ENCODE measurements around the gene MCCC1. TPM values are rescaled to one million over a fixed set of nuclear protein-coding genes. Genes with fewer than 3 reads are reported as not detected.

Gene MCCC1
- total RNA-seq, 1 donor from 2014 or later: 47.7 TPM

DNA sequence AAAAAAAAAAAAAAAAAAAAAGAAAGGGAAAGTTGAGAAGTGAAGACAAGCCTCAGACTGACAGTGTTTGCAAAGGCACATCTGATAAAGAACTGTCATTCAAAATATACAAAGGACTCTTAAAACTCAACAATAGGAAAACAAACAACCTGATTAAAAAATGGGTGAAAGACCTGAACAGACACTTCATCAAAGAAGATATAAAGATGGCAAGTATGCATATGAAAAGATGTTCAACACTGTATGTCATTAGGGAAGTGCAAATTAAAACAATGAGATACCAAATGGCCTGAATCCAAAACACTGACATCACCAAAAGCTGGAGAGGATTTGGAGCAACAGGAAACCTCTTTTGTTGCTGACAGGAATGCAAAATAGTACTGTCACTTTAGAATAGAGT, 48.6 kb downstream of the MCCC1 start:
- TF ChIP-seq, protein P1, sequence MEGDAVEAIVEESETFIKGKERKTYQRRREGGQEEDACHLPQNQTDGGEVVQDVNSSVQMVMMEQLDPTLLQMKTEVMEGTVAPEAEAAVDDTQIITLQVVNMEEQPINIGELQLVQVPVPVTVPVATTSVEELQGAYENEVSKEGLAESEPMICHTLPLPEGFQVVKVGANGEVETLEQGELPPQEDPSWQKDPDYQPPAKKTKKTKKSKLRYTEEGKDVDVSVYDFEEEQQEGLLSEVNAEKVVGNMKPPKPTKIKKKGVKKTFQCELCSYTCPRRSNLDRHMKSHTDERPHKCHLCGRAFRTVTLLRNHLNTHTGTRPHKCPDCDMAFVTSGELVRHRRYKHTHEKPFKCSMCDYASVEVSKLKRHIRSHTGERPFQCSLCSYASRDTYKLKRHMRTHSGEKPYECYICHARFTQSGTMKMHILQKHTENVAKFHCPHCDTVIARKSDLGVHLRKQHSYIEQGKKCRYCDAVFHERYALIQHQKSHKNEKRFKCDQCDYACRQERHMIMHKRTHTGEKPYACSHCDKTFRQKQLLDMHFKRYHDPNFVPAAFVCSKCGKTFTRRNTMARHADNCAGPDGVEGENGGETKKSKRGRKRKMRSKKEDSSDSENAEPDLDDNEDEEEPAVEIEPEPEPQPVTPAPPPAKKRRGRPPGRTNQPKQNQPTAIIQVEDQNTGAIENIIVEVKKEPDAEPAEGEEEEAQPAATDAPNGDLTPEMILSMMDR (IDR thresholded peaks at IDR 0.05; ENCODE audit: borderline replicate concordance): no peak
- peaks cover 5% of the 10 kb centered on the region for H3K4me1 ChIP-seq
- no peak for DNase-seq
- H3K27me3 ChIP-seq (ENCODE audit: low read depth): no peaks in the 10 kb centered on the region
- peaks cover 63% of the 10 kb centered on the region for H3K36me3 ChIP-seq
- no peak overlapping the region for H3K27ac ChIP-seq (replicated peaks)
- H3K4me3 ChIP-seq: no peak overlapping the region
- intact Hi-C loops (cut with micrococcal nuclease): no loop called here
- H3K9me3 ChIP-seq (replicated peaks): peaks cover 12% of the 10 kb centered on the region

DNA sequence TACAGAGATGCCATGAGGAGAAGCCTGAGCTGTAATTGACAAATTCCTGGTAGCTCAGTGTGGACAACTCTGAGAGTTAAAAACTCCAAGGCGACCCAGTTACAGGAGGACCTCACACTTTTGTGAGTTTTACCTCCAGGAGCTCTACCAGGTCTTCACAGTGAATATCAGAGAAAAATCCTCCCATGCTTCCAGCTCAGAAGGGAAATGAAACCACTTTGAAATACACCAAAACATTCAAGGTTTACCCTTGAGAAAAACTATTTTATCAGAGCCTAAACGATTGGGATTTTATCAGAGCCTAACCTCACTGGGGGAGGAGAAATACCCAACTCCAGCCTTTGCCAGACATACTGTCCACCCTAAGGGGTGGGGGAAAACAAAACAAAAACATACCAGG, 52.4 kb downstream of the MCCC1 start:
- TF ChIP-seq, protein P1 (IDR thresholded peaks at IDR 0.05; ENCODE audit: borderline replicate concordance): no peak
- Histone ChIP-seq H3K27me3 (ENCODE audit: low read depth) (no peaks in the 10 kb centered on the region), H3K4me3 (no peak overlapping the region), H3K27ac (replicated peaks) (no peak overlapping the region), H3K4me1 (peaks cover 5% of the 10 kb centered on the region), H3K36me3 (peaks cover 51% of the 10 kb centered on the region), H3K9me3 (replicated peaks) (peaks cover 12% of the 10 kb centered on the region)
- no peak for DNase-seq
- intact Hi-C loops (cut with micrococcal nuclease): no loop called here

DNA sequence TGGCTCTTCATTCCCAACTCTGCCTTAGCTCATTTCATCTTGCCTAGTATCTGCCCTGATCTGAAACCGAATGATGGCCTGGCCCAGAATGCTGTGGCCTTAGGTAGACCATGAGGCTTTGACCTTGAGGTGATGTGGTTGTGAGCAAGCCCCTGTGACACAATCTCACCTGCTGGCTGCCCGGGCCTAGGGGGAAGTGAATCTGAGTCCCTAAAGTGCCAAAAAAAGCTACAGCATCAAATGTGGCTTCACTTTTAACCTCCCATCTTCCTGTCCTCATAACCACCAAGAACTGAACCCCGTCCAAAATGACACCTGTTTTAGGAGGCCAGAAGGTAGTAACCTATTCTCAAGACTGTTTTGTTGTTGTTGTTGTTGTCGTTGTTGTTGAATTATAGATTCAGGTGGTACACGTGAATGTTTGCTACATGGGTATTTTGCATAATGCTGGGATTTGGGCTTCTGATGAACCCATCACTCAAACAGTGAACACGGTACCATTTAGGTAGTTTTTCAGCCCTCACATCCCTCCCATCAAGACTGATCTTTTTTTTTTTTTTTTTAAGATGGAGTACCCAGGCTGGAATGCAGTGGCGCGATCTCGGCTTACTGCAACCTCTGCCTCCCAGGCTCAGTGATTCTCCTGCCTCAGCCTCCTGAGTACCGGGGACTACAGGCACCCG, 54.6 kb downstream of the MCCC1 start:
- intact Hi-C loops (cut with micrococcal nuclease): no loop called here

DNA sequence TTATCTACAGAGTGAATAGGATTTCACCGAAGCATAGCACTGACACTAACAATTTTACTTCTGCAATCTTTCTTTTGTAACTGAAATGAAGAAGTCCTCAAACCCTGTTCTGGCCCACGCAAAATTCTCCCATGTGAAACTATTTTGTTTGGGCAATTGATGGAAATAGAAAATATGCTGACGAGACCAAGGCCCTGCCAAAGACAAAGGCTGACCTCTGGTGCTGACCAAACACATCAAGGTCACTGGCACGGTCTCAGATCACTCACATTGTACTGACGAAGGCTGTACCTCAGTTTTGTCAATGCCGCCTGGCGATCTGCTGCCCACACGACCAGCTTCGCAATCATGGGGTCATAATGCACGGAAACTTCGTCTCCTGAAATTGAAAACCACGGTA, 60.5 kb downstream of the MCCC1 start:
- H3K9me3 ChIP-seq (replicated peaks): no peaks in the 10 kb centered on the region
- no peak for DNase-seq
- H3K27ac ChIP-seq (replicated peaks): no peak overlapping the region
- no peak overlapping the region for H3K4me3 ChIP-seq
- no peaks in the 10 kb centered on the region for H3K4me1 ChIP-seq
- peaks cover 65% of the 10 kb centered on the region for H3K36me3 ChIP-seq
- TF ChIP-seq, protein P1 (IDR thresholded peaks at IDR 0.05; ENCODE audit: borderline replicate concordance): no peak
- H3K27me3 ChIP-seq (ENCODE audit: low read depth): no peaks in the 10 kb centered on the region
- intact Hi-C loops (cut with micrococcal nuclease): no loop called here

More for the DNA sequence above, 54.6 kb downstream of the MCCC1 start:
- no peaks in the 10 kb centered on the region for H3K9me3 ChIP-seq (replicated peaks)
- no peak overlapping the region for H3K4me3 ChIP-seq
- TF ChIP-seq, protein P1 (IDR thresholded peaks at IDR 0.05; ENCODE audit: borderline replicate concordance): no peak
- H3K27me3 ChIP-seq (ENCODE audit: low read depth): no peaks in the 10 kb centered on the region
- peaks cover 44% of the 10 kb centered on the region for H3K36me3 ChIP-seq
- H3K27ac ChIP-seq (replicated peaks): no peak overlapping the region
- peaks cover 5% of the 10 kb centered on the region for H3K4me1 ChIP-seq
- DNase-seq: no peak

DNA sequence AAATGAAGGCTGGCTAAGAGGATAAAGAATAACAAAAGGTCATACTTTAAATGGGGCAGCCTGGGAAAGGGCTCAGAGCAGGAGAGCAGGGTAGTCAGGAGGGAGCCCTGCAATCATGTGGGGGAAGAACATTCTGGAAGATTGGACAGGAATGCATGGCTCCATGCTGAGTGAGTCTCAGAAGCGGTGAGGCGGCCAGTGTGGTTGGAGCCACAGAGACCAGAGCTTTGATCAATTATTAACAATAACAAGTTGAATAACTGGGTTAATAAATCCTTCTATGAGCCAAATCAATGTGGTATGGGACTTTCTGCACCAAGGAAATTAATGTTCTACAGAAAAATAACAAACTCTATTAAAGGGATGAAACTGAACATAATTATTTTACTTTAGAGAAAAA, 61.1 kb downstream of the MCCC1 start:
- H3K27me3 ChIP-seq (ENCODE audit: low read depth): no peaks in the 10 kb centered on the region
- no peak overlapping the region for H3K27ac ChIP-seq (replicated peaks)
- H3K36me3 ChIP-seq: peaks cover 70% of the 10 kb centered on the region
- no peak overlapping the region for H3K4me3 ChIP-seq
- TF ChIP-seq, protein P1 (IDR thresholded peaks at IDR 0.05; ENCODE audit: borderline replicate concordance): no peak
- no peaks in the 10 kb centered on the region for H3K4me1 ChIP-seq
- H3K9me3 ChIP-seq (replicated peaks): no peaks in the 10 kb centered on the region
- intact Hi-C loops (cut with micrococcal nuclease): no loop called here
- DNase-seq: no peak
